Osteocyte (in vitro differentiated cells): ENCODE measurements around the gene ATP6V0A1. TPM values are rescaled to one million over a fixed set of nuclear protein-coding genes. Genes with fewer than 3 reads are reported as not detected.

ENCODE experiments used
- DNase-seq: peaks from one replicate; pipeline ENCODE4 v3.0.0; 2021; ENCODE audit warnings: mixed read lengths; ENCODE audit not compliant: unreplicated experiment; ENCODE audit errors: extremely low spot score
- H3K27ac Mint-ChIP-seq: one replicate; pipeline ENCODE4 v1.8.0; 2021; ENCODE audit warnings: mild to moderate bottlenecking, mixed read lengths; ENCODE audit not compliant: unreplicated experiment
- H3K27me3 Mint-ChIP-seq: one replicate; pipeline ENCODE4 v1.8.0; 2021; ENCODE audit warnings: mixed read lengths; ENCODE audit not compliant: unreplicated experiment
- H3K36me3 Mint-ChIP-seq: one replicate; pipeline ENCODE4 v1.8.0; 2021; ENCODE audit warnings: mixed read lengths; ENCODE audit not compliant: unreplicated experiment
- H3K4me1 Mint-ChIP-seq: one replicate; pipeline ENCODE4 v1.8.0; 2021; ENCODE audit warnings: mixed read lengths; ENCODE audit not compliant: unreplicated experiment
- H3K4me3 Mint-ChIP-seq: one replicate; pipeline ENCODE4 v1.8.0; 2021; ENCODE audit warnings: mild to moderate bottlenecking, moderate library complexity, mixed read lengths; ENCODE audit not compliant: unreplicated experiment
- H3K9me3 Mint-ChIP-seq: one replicate; pipeline ENCODE4 v1.8.0; 2021; ENCODE audit warnings: mixed read lengths; ENCODE audit not compliant: unreplicated experiment
- CTCF ChIP-seq: fragments of 200-600 bp; sonication (generic); IDR thresholded peaks from 2 replicates; pipeline ENCODE4 v1.5.0; 2021; ENCODE audit warnings: antibody characterized with exemption, mild to moderate bottlenecking, moderate library complexity
- total RNA-seq: library from RNA; stranded (reverse); gene quantifications from 2 replicates; pipeline ENCODE4 v1.2.1, GENCODE V29; 2021

Gene ATP6V0A1
- total RNA-seq, 1 donor from 2014 or later: 63.2 TPM

- H3K4me3 Mint-ChIP-seq: no peak overlapping the region
- H3K4me1 Mint-ChIP-seq: peaks cover 43% of the 10 kb centered on the region
- no peaks in the 10 kb centered on the region for H3K9me3 Mint-ChIP-seq
- no peaks in the 10 kb centered on the region for H3K36me3 Mint-ChIP-seq
- no peaks in the 10 kb centered on the region for H3K27me3 Mint-ChIP-seq
- no peak for DNase-seq
- H3K27ac Mint-ChIP-seq: peak overlapping the region; percentile 63
- no peak for TF ChIP-seq CTCF
Measured at GRCh38 chr17:42424991-42425610, 33.6 kb upstream of the ATP6V0A1 start.

GRCh38 chr17:42428141-42428944 is 30.3 kb upstream of the ATP6V0A1 start:
- Mint-ChIP-seq H3K36me3 (no peaks in the 10 kb centered on the region), H3K27me3 (no peaks in the 10 kb centered on the region), H3K27ac (peak overlapping the region; percentile 91), H3K4me1 (peaks cover 42% of the 10 kb centered on the region), H3K4me3 (no peak overlapping the region), H3K9me3 (no peaks in the 10 kb centered on the region)
- peak; percentile 85 for TF ChIP-seq CTCF
- DNase-seq: peak; percentile 91

- no peak for DNase-seq
- no peak for TF ChIP-seq CTCF
- peaks cover 34% of the 10 kb centered on the region for H3K4me1 Mint-ChIP-seq
- H3K27ac Mint-ChIP-seq: no peak overlapping the region
- no peaks in the 10 kb centered on the region for H3K27me3 Mint-ChIP-seq
- no peaks in the 10 kb centered on the region for H3K9me3 Mint-ChIP-seq
- H3K36me3 Mint-ChIP-seq: no peaks in the 10 kb centered on the region
- no peak overlapping the region for H3K4me3 Mint-ChIP-seq
Measured at GRCh38 chr17:42429726-42430447, 28.8 kb upstream of the ATP6V0A1 start.

DNA sequence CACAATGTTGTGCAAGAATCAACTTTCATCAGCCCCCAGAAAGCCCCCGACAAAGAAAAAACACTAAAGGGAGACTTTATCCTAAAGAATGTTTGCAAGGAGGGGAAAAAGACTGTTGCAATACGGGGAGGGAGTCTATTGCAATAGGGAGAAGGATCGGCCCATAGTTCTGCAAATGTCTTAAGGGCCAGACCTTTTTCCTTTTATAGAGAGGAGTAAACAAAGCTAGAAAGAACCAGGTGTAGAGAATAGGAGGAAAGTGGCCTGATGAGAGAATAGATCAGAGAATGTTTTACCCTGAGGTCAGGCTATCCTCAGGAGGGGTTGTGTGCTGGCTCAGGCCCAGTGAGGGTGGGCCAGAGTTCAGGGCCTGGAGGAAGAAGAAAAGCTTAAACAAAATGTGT is 26.9 kb upstream of the ATP6V0A1 start:
- Mint-ChIP-seq H3K36me3 (no peaks in the 10 kb centered on the region), H3K4me1 (peaks cover 43% of the 10 kb centered on the region), H3K27me3 (no peaks in the 10 kb centered on the region), H3K9me3 (no peaks in the 10 kb centered on the region), H3K4me3 (no peak overlapping the region), H3K27ac (no peak overlapping the region)
- no peak for TF ChIP-seq CTCF
- no peak for DNase-seq

DNA sequence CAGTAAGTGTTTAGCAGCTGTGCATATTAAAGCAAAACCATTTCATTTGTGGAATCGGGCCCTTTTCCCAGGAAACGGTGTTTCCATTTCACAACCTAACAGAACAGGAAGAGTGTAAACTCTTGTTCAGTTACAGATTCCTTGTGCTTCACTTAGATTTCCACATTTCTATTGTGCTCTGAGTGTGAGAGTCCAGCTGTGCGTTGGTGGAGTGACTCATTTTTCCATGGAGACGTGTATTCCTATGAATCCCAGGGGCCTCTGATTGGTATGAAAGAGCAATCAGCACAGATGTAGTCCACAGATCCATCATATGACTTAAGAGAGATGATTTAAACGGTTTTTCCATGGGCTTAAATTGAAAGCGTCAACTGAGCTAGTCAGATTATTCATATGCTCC is 22.3 kb upstream of the ATP6V0A1 start:
- no peak for DNase-seq
- H3K27me3 Mint-ChIP-seq: no peaks in the 10 kb centered on the region
- H3K4me3 Mint-ChIP-seq: peak overlapping the region; percentile 5
- peaks cover 23% of the 10 kb centered on the region for H3K4me1 Mint-ChIP-seq
- no peak for TF ChIP-seq CTCF
- H3K27ac Mint-ChIP-seq: peak overlapping the region; percentile 85
- H3K9me3 Mint-ChIP-seq: no peaks in the 10 kb centered on the region
- H3K36me3 Mint-ChIP-seq: no peaks in the 10 kb centered on the region
